Cardiac muscle cell (in vitro differentiated cells and primary cell): Measurements from ENCODE around the gene CCND2. TPM values are rescaled to one million over a fixed set of nuclear protein-coding genes. Genes with fewer than 3 reads are reported as not detected.

Experiments
- DNase-seq, 2 donors: peaks; one replicate each; pipeline versions ENCODE4 v3.0.0 to v3.0.0-alpha.2; 2010 to 2017; ENCODE audit warnings: low read depth in 1 of 2, low spot score in 1 of 2
- H3K27ac ChIP-seq: fragments of 200-600 bp; sonication (generic); 2 replicates; pipeline ENCODE4 v1.5.1; 2016
- H3K27me3 ChIP-seq: fragments of 200-600 bp; sonication (generic); 2 replicates; pipeline ENCODE4 v1.6.0; 2016; ENCODE audit warnings: control low read depth
- H3K36me3 ChIP-seq: fragments of 200-600 bp; sonication (generic); 2 replicates; pipeline ENCODE4 v1.5.1; 2016; ENCODE audit warnings: control low read depth
- H3K4me1 ChIP-seq: fragments of 200-600 bp; sonication (generic); 2 replicates; pipeline ENCODE4 v1.8.1; 2017; ENCODE audit warnings: low read depth, mild to moderate bottlenecking, mixed run types
- H3K4me3 ChIP-seq: fragments of 200-600 bp; sonication (generic); 2 replicates; pipeline ENCODE4 v1.5.1; 2016; ENCODE audit warnings: mild to moderate bottlenecking
- H3K9me3 ChIP-seq: fragments of 200-600 bp; sonication (generic); 2 replicates; pipeline ENCODE4 v1.5.1; 2017; ENCODE audit warnings: low read depth, mild to moderate bottlenecking, control low read depth
- polyA plus RNA-seq: library from polyadenylated mRNA; unstranded; fragments of >200 nt; fragmentation: Nextera tagmentation; extraction: Ambion mirVana; gene quantifications from 2 replicates; pipeline ENCODE4 v1.2.1, GENCODE V29; 2016
- total RNA-seq: library from RNA; depleted of rRNA; stranded (reverse); fragments of >200 nt; gene quantifications from 2 replicates; pipeline ENCODE4 v1.2.3, GENCODE V29; 2016
- TF ChIP-seq, protein P1 (sequence below): IDR thresholded peaks from 2 replicates; pipeline ENCODE4 v1.5.1; 2012; ENCODE audit warnings: low read depth, mild to moderate bottlenecking, low read length

Gene CCND2
- total and polyA plus RNA-seq, 2 experiments from 2014 or later: 89.9 to 91.5 TPM

DNA sequence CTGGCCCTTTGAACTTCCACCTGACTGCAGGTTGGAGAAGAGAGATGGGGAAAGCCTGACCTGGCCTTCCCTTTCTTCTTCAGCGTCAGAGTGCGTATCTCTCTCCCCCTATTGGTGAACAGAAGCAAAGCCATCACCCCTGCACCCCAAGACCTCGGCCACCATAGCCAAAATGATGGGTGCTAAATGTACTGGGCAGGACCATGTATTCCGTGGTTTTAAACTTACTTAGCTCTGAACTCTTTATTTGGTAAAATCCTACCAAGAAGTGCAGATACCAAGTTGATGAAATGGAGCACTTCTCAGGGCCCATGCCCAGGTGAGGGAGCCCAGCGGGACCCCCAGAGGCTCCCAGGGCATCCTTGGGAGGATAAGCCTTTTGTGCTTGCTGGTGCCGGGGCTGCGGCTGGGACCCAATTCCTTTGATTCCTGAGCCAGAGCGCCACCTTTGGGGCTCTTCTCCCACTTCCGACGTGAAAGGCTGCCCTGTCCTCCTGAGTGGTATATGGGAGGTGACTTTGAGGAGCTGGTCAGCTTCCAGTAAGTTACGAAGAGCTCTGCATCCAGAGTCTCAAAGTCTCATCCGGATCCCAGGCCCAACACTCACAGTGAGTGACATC, 9.4 kb downstream of the CCND2 start:
- no peak overlapping the region for H3K4me3 ChIP-seq
- no peak for DNase-seq
- peaks cover 26% of the 10 kb centered on the region for H3K4me1 ChIP-seq
- H3K27me3 ChIP-seq: no peaks in the 10 kb centered on the region
- peaks cover 35% of the 10 kb centered on the region for H3K36me3 ChIP-seq
- no peaks in the 10 kb centered on the region for H3K9me3 ChIP-seq
- TF ChIP-seq, protein P1, sequence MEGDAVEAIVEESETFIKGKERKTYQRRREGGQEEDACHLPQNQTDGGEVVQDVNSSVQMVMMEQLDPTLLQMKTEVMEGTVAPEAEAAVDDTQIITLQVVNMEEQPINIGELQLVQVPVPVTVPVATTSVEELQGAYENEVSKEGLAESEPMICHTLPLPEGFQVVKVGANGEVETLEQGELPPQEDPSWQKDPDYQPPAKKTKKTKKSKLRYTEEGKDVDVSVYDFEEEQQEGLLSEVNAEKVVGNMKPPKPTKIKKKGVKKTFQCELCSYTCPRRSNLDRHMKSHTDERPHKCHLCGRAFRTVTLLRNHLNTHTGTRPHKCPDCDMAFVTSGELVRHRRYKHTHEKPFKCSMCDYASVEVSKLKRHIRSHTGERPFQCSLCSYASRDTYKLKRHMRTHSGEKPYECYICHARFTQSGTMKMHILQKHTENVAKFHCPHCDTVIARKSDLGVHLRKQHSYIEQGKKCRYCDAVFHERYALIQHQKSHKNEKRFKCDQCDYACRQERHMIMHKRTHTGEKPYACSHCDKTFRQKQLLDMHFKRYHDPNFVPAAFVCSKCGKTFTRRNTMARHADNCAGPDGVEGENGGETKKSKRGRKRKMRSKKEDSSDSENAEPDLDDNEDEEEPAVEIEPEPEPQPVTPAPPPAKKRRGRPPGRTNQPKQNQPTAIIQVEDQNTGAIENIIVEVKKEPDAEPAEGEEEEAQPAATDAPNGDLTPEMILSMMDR: no peak
- H3K27ac ChIP-seq: no peak overlapping the region

DNA sequence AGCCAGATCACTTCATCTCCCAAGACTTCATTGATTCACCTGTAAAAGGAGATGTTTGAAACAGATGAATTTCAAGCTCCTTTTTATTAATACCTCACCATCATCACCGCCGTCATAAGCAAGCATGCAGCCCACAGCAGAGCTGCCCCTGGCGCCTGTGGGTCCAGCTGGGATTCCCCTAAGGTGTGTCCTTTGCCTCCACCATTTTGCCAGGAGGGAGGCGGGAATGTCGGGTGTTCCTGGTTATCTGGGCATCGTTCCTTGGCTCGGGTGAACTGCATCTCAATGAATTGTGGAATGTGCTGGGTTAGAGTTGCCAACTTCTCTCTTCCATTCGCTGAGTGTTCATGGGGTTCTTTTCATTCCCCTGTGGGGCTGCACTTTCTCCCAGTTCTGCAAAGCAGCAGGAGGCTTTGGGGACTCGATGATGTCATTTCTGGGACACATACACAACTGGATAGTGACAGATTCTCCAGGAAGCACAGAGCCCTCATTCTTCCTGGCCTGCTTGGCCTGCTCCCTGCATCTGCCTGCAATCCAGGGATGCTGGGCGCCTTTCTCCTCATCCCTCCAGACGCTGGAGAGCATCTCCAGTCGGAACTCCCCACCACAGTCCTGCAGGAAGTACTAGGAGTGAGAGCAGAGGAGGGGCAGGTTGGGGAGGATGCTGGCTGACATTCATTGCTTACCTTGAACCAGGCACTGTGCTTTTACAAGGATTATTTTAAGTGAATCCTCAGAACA, 10.1 kb downstream of the CCND2 start:
- Histone ChIP-seq H3K36me3 (peaks cover 38% of the 10 kb centered on the region), H3K9me3 (no peaks in the 10 kb centered on the region), H3K4me1 (peaks cover 26% of the 10 kb centered on the region), H3K27ac (no peak overlapping the region), H3K4me3 (no peak overlapping the region), H3K27me3 (no peaks in the 10 kb centered on the region)
- no peak for DNase-seq
- TF ChIP-seq, protein P1: no peak

DNA sequence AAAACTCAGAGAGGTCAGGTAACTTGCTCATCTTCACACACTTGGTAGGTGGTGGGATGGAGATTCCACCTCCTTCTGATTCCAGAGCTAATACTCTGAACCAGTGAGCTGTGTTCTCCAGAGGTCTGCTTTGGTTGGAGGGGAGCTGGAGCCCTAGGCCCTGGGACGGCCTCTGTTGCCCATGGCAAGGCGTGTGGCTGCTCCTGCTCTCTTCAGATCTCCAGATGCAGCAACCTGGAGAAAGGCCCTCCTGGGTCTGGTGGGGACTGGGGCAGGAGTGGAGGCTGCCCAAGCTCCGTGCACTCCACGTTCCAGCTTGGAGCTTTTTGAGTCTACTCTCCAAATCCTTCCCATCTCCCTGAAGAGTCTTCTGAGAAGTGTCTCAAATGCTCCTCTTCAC, 10.7 kb downstream of the CCND2 start:
- no peak for DNase-seq
- Histone ChIP-seq H3K9me3 (no peaks in the 10 kb centered on the region), H3K36me3 (peaks cover 41% of the 10 kb centered on the region), H3K4me3 (no peak overlapping the region), H3K4me1 (peaks cover 26% of the 10 kb centered on the region), H3K27ac (no peak overlapping the region), H3K27me3 (no peaks in the 10 kb centered on the region)
- TF ChIP-seq, protein P1: no peak

- Histone ChIP-seq H3K4me1 (peaks cover 27% of the 10 kb centered on the region), H3K27ac (no peak overlapping the region), H3K36me3 (peaks cover 41% of the 10 kb centered on the region), H3K4me3 (no peak overlapping the region), H3K27me3 (no peaks in the 10 kb centered on the region), H3K9me3 (no peaks in the 10 kb centered on the region)
- TF ChIP-seq, protein P1: no peak
- no peak for DNase-seq
Measured at GRCh38 chr12:4285070-4285469, 11.5 kb downstream of the CCND2 start.

DNA sequence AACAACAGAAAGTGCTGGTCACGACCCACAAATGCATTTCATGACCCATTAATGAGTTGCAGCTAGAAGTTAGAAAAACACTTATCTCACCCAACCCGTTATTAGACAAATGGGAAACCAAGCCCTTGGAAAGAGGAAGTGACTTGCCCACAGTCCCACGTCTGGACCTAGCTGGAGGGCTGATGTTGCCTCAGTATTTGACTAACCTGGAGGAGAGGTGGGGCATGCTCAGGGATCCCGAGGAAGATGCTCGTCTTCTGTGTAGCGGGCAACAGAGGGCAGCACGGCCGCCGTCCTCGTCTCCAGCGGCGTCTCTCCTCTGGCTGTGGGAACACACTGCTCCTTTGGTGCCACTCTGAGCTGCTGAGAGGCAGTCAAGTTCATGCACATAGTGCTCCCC, 12.7 kb downstream of the CCND2 start:
- Histone ChIP-seq H3K9me3 (no peaks in the 10 kb centered on the region), H3K4me3 (no peak overlapping the region), H3K27ac (no peak overlapping the region), H3K27me3 (no peaks in the 10 kb centered on the region), H3K36me3 (peaks cover 47% of the 10 kb centered on the region), H3K4me1 (peaks cover 23% of the 10 kb centered on the region)
- TF ChIP-seq, protein P1: no peak
- DNase-seq: no peak
